Tibial nerve (tissue), 4 donors: ENCODE data around the gene EXOC6B. TPM values are rescaled to one million over a fixed set of nuclear protein-coding genes. Genes with fewer than 3 reads are reported as not detected.

Experiments used
- DNase-seq, 2 donors: peaks; one replicate each; pipeline ENCODE4 v3.0.0-alpha.2; 2019; ENCODE audit warnings: low spot score in 2 of 2
- H3K27ac ChIP-seq, 4 donors: fragments of 200-600 bp; sonication (generic) in 3 of 4; one replicate each; pipeline ENCODE4 v1.5.1; 2017 to 2019; ENCODE audit warnings: mild to moderate bottlenecking in 1 of 4
- H3K27me3 ChIP-seq, 2 donors: fragments of 200-600 bp; sonication (generic) in 1 of 2; one replicate each; pipeline versions ENCODE4 v1.5.1 to v1.6.0; 2017 to 2019
- H3K36me3 ChIP-seq, 3 donors: fragments of 200-600 bp; sonication (generic); one replicate each; pipeline ENCODE4 v1.5.1; 2018 to 2019
- H3K4me1 ChIP-seq, 4 donors: fragments of 200-600 bp; sonication (generic) in 3 of 4; one replicate each; pipeline ENCODE4 v1.5.1; 2017 to 2019
- H3K4me3 ChIP-seq, 4 donors: fragments of 200-600 bp; sonication (generic) in 3 of 4; one replicate each; pipeline ENCODE4 v1.5.1; 2017 to 2019; ENCODE audit warnings: mild to moderate bottlenecking in 1 of 4, moderate library complexity in 1 of 4
- H3K9me3 ChIP-seq, 4 donors: fragments of 200-600 bp; sonication (generic) in 3 of 4; one replicate each; pipeline ENCODE4 v1.5.1; 2017 to 2019
- CTCF ChIP-seq, 5 experiments: fragments of 200-600 bp in 3 of 5; fragments of 450-650 bp in 2 of 5; sonication (generic) in 3 of 5; IDR thresholded peaks; one replicate each; pipeline ENCODE4 v1.5.1; 2016 to 2019; ENCODE audit warnings: antibody characterized with exemption in 5 of 5, mild to moderate bottlenecking in 3 of 5, moderate library complexity in 2 of 5
- EP300 ChIP-seq, 2 donors: sonication (generic); formaldehyde crosslinking; IDR thresholded peaks; one replicate each; pipeline ENCODE4 v1.6.1; 2017; ENCODE audit warnings: antibody characterized with exemption in 2 of 2, mild to moderate bottlenecking in 1 of 2
- POLR2A ChIP-seq, 2 donors: fragments of 450-650 bp; IDR thresholded peaks; one replicate each; pipeline ENCODE4 v1.6.1; 2017; ENCODE audit warnings: antibody characterized with exemption in 2 of 2, mild to moderate bottlenecking in 2 of 2, moderate library complexity in 2 of 2
- WGBS, 2 donors: methylation state at CpG; one replicate each; pipeline ENCODE4 v1.1.5; 2018; 5-methylcytosine and 5-hydroxymethylcytosine counted together
- total RNA-seq, 4 donors: library from RNA; depleted of rRNA; stranded (reverse); fragments of >200 nt; gene quantifications; one replicate each; pipeline ENCODE4 v1.1.0, GENCODE V29; 2016

Gene EXOC6B
- total RNA-seq, 4 donors from 2014 or later: 22.1 to 41.1 (median 30.3) TPM

GRCh38 chr2:72138011-72138881, 687.6 kb downstream of the EXOC6B start:
- no peak overlapping the region for H3K4me3 ChIP-seq
- H3K4me1 ChIP-seq: peaks cover 0 to 76% (median 33%) of the 10 kb centered on the region in 4 donors
- no peaks in the 10 kb centered on the region for H3K9me3 ChIP-seq
- peaks cover 0 to 4% of the 10 kb centered on the region in 2 donors for H3K27me3 ChIP-seq
- peak overlapping the region in 1 of 4 donors; percentile 38 for H3K27ac ChIP-seq
- 56 to 57% methylated on average over 21 to 23 of the region's 24 CpGs for WGBS, 2 donors
- no peak for TF ChIP-seq CTCF (IDR thresholded peaks at IDR 0.05)
- no peak for TF ChIP-seq POLR2A (IDR thresholded peaks at IDR 0.05)
- TF ChIP-seq EP300 (IDR thresholded peaks at IDR 0.05): no peak
- peak in 1 of 2 donors; percentile 8 for DNase-seq
- peaks cover 0 to 15% (median 0%) of the 10 kb centered on the region in 3 donors for H3K36me3 ChIP-seq

GRCh38 chr2:72137498-72138010, 688.3 kb downstream of the EXOC6B start:
- no peaks in the 10 kb centered on the region for H3K9me3 ChIP-seq
- peaks cover 0 to 69% (median 28%) of the 10 kb centered on the region in 4 donors for H3K4me1 ChIP-seq
- H3K27ac ChIP-seq: peak overlapping the region in 1 of 4 donors; percentile 38
- H3K36me3 ChIP-seq: peaks cover 0 to 22% (median 0%) of the 10 kb centered on the region in 3 donors
- H3K27me3 ChIP-seq: no peaks in the 10 kb centered on the region
- DNase-seq: peak; percentile 44 to 51
- no peak overlapping the region for H3K4me3 ChIP-seq
- 35 to 53% methylated on average over 10 of the region's 10 CpGs for WGBS, 2 donors
- no peak for TF ChIP-seq POLR2A (IDR thresholded peaks at IDR 0.05)
- TF ChIP-seq CTCF (IDR thresholded peaks at IDR 0.05): peak; percentile 79 to 95 (median 82)

- Histone ChIP-seq H3K36me3 (peaks cover 0 to 27% (median 0%) of the 10 kb centered on the region in 3 donors), H3K9me3 (no peaks in the 10 kb centered on the region), H3K4me3 (no peak overlapping the region), H3K27me3 (no peaks in the 10 kb centered on the region), H3K4me1 (peaks cover 0 to 64% (median 22%) of the 10 kb centered on the region in 4 donors), H3K27ac (no peak overlapping the region)
- no peak for DNase-seq
- WGBS, 2 donors: 71 to 74% methylated on average over 6 to 7 of the region's 7 CpGs
- TF ChIP-seq EP300 (IDR thresholded peaks at IDR 0.05) (no peak), POLR2A (IDR thresholded peaks at IDR 0.05) (no peak), CTCF (IDR thresholded peaks at IDR 0.05) (no peak)
These were observed 688.8 kb downstream of the EXOC6B start for GRCh38 chr2:72136933-72137497.

GRCh38 chr2:72136331-72136730, 689.5 kb downstream of the EXOC6B start:
- Histone ChIP-seq H3K36me3 (peaks cover 0 to 32% (median 0%) of the 10 kb centered on the region in 3 donors), H3K9me3 (no peaks in the 10 kb centered on the region), H3K27ac (no peak overlapping the region), H3K4me1 (peaks cover 0 to 58% (median 22%) of the 10 kb centered on the region in 4 donors), H3K27me3 (no peaks in the 10 kb centered on the region), H3K4me3 (no peak overlapping the region)
- WGBS, 2 donors: 40 to 45% methylated on average over 9 to 10 of the region's 10 CpGs
- peak in 1 of 2 donors; percentile 14 for DNase-seq
- TF ChIP-seq CTCF (IDR thresholded peaks at IDR 0.05): no peak
- TF ChIP-seq POLR2A (IDR thresholded peaks at IDR 0.05): no peak
- no peak for TF ChIP-seq EP300 (IDR thresholded peaks at IDR 0.05)
